Gastroesophageal sphincter (tissue), 3 donors: ENCODE measurements around the gene SGCD.

Experiments
- POLR2AphosphoS5 ChIP-seq: sonication (generic); formaldehyde crosslinking; IDR thresholded peaks from one replicate; pipeline ENCODE4 v1.6.1; 2017; ENCODE audit warnings: antibody characterized with exemption
- TF ChIP-seq, protein P1 (sequence below), 4 experiments: fragments of 200-600 bp in 2 of 4; fragments of 450-650 bp in 2 of 4; sonication (generic) in 1 of 4; IDR thresholded peaks; one replicate each; pipeline ENCODE4 v1.5.1; 2017 to 2019; ENCODE audit warnings: antibody characterized with exemption in 4 of 4, mild to moderate bottlenecking in 2 of 4, moderate library complexity in 2 of 4

- TF ChIP-seq, protein P1, sequence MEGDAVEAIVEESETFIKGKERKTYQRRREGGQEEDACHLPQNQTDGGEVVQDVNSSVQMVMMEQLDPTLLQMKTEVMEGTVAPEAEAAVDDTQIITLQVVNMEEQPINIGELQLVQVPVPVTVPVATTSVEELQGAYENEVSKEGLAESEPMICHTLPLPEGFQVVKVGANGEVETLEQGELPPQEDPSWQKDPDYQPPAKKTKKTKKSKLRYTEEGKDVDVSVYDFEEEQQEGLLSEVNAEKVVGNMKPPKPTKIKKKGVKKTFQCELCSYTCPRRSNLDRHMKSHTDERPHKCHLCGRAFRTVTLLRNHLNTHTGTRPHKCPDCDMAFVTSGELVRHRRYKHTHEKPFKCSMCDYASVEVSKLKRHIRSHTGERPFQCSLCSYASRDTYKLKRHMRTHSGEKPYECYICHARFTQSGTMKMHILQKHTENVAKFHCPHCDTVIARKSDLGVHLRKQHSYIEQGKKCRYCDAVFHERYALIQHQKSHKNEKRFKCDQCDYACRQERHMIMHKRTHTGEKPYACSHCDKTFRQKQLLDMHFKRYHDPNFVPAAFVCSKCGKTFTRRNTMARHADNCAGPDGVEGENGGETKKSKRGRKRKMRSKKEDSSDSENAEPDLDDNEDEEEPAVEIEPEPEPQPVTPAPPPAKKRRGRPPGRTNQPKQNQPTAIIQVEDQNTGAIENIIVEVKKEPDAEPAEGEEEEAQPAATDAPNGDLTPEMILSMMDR (IDR thresholded peaks at IDR 0.05), result no peak
- TF ChIP-seq POLR2AphosphoS5, result no peak
Measured at GRCh38 chr5:156327296-156327695, 332 bp downstream of the SGCD start.
